Ishikawa (cell line): ENCODE data around the gene DMD.

Experiments
- CEBPB ChIP-seq: IDR thresholded peaks from 2 replicates; pipeline ENCODE4 v1.6.1; 2012
- CREB1 ChIP-seq: IDR thresholded peaks from 2 replicates; pipeline ENCODE4 v1.6.1; 2012; ENCODE audit warnings: low read depth
- EGR1 ChIP-seq: IDR thresholded peaks from 2 replicates; pipeline ENCODE4 v1.6.1; 2012
- EP300 ChIP-seq: IDR thresholded peaks from 2 replicates; pipeline ENCODE4 v1.6.1; 2012; ENCODE audit warnings: borderline replicate concordance
- FOXM1 ChIP-seq: IDR thresholded peaks from 2 replicates; pipeline ENCODE4 v1.6.1; 2012; ENCODE audit warnings: low read depth, borderline replicate concordance
- NFIC ChIP-seq: IDR thresholded peaks from 2 replicates; pipeline ENCODE4 v1.6.1; 2012
- RAD21 ChIP-seq: IDR thresholded peaks from 2 replicates; pipeline ENCODE4 v1.6.1; 2012; ENCODE audit warnings: low read depth
- TAF1 ChIP-seq: IDR thresholded peaks from 2 replicates; pipeline ENCODE4 v1.6.1; 2012; ENCODE audit warnings: low read depth, mild to moderate bottlenecking
- TCF12 ChIP-seq: IDR thresholded peaks from 2 replicates; pipeline ENCODE4 v1.6.1; 2012; ENCODE audit warnings: low read depth
- TEAD4 ChIP-seq: IDR thresholded peaks from 2 replicates; pipeline ENCODE4 v1.6.1; 2012
- YY1 ChIP-seq: IDR thresholded peaks from 2 replicates; pipeline ENCODE4 v1.6.1; 2012; ENCODE audit warnings: low read depth
- ZBTB7A ChIP-seq: IDR thresholded peaks from 2 replicates; pipeline ENCODE4 v1.6.1; 2012; ENCODE audit warnings: low read depth
- TF ChIP-seq, protein P1 (sequence below): IDR thresholded peaks from 2 replicates; pipeline ENCODE4 v1.6.1; 2012; ENCODE audit warnings: low read depth, mild to moderate bottlenecking
- TF ChIP-seq, protein P2 (sequence below): IDR thresholded peaks from 2 replicates; pipeline ENCODE4 v1.6.1; 2012
- TF ChIP-seq, protein P3 (sequence below): IDR thresholded peaks from 2 replicates; pipeline ENCODE4 v1.6.1; 2012

Gene DMD

DNA sequence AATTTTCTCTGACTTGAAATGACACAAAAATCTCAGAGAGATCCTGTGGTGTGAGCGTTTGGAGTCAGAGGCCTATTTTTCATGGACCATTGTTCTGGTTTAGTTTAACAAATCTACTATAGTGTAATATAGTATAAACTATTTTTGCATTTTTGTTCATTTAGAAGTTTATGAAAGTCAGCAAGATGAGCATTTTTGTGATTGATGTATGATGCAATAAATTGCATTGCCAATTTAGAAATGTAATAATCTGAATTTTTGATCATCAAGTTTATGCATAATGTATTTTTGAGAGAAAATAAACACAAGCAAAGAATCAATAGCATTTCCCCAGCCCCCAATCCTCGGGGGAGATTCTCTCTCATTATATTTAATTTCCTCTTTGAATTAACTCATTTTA is 1620.0 kb downstream of the DMD start:
- TF ChIP-seq FOXM1 (no peak), EP300 (no peak), EGR1 (no peak), TCF12 (no peak), CEBPB (no peak), TAF1 (no peak), YY1 (no peak), TEAD4 (no peak), ZBTB7A (no peak), NFIC (no peak), RAD21 (no peak)
- TF ChIP-seq, protein P1, sequence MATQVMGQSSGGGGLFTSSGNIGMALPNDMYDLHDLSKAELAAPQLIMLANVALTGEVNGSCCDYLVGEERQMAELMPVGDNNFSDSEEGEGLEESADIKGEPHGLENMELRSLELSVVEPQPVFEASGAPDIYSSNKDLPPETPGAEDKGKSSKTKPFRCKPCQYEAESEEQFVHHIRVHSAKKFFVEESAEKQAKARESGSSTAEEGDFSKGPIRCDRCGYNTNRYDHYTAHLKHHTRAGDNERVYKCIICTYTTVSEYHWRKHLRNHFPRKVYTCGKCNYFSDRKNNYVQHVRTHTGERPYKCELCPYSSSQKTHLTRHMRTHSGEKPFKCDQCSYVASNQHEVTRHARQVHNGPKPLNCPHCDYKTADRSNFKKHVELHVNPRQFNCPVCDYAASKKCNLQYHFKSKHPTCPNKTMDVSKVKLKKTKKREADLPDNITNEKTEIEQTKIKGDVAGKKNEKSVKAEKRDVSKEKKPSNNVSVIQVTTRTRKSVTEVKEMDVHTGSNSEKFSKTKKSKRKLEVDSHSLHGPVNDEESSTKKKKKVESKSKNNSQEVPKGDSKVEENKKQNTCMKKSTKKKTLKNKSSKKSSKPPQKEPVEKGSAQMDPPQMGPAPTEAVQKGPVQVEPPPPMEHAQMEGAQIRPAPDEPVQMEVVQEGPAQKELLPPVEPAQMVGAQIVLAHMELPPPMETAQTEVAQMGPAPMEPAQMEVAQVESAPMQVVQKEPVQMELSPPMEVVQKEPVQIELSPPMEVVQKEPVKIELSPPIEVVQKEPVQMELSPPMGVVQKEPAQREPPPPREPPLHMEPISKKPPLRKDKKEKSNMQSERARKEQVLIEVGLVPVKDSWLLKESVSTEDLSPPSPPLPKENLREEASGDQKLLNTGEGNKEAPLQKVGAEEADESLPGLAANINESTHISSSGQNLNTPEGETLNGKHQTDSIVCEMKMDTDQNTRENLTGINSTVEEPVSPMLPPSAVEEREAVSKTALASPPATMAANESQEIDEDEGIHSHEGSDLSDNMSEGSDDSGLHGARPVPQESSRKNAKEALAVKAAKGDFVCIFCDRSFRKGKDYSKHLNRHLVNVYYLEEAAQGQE = no peak
- TF ChIP-seq, protein P2, sequence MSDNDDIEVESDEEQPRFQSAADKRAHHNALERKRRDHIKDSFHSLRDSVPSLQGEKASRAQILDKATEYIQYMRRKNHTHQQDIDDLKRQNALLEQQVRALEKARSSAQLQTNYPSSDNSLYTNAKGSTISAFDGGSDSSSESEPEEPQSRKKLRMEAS = no peak
- TF ChIP-seq, protein P3, sequence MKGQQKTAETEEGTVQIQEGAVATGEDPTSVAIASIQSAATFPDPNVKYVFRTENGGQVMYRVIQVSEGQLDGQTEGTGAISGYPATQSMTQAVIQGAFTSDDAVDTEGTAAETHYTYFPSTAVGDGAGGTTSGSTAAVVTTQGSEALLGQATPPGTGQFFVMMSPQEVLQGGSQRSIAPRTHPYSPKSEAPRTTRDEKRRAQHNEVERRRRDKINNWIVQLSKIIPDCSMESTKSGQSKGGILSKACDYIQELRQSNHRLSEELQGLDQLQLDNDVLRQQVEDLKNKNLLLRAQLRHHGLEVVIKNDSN = no peak

DNA sequence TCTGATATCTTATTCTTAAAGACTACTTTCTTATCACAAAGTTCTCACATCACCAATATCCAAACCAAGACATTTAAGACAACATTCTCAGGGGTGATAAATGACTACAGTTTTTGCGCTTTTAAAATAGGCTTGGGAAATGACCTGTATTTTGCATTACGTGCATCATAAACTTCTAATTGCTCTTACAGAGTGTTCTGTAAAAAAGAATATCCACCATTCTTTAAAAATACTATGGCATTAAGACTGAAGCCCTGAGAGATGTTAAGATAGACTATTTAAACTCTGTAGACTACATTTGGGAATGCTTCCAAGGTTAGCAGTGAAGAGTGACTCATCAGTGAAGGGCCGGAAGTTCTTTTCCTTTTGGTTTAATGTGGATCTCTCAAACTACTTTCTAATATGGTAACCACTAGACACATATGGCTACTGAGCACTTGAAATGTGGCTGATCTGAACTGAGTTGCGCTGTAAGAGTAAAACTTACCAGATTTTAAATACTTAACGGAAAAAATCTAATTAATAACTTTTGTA is 1620.7 kb downstream of the DMD start:
- no peak for TF ChIP-seq ZBTB7A
- no peak for TF ChIP-seq EGR1
- TF ChIP-seq EP300 = no peak
- TF ChIP-seq, protein P2 = no peak
- no peak for TF ChIP-seq TEAD4
- no peak for TF ChIP-seq TAF1
- no peak for TF ChIP-seq RAD21
- TF ChIP-seq CEBPB = no peak
- TF ChIP-seq, protein P1 = no peak
- TF ChIP-seq CREB1 = no peak
- no peak for TF ChIP-seq NFIC
- TF ChIP-seq, protein P3 = no peak
- no peak for TF ChIP-seq FOXM1
- no peak for TF ChIP-seq TCF12

DNA sequence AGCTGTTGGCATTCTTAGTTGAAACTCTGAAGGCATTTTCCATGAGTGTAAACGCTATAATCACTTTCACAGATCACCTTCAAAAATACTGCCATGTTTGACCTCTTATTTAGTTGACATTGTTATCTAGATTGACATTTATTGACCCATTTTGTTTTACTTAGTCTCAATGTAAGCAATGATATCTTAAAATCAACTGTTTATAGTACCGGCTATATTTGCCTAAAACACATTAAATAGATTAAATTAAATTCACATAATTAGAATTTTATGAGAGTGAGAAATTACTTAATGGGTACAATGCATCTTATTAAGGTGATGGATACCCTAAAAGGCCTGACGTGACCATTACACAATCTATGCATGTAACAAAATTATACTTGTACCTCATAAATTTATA is 1621.8 kb downstream of the DMD start:
- TF ChIP-seq, protein P2 = no peak
- TF ChIP-seq EP300 = no peak
- TF ChIP-seq TEAD4 = no peak
- TF ChIP-seq ZBTB7A = no peak
- no peak for TF ChIP-seq TCF12
- TF ChIP-seq CEBPB = no peak
- no peak for TF ChIP-seq FOXM1
- TF ChIP-seq TAF1 = no peak
- no peak for TF ChIP-seq NFIC
- TF ChIP-seq YY1 = no peak
- TF ChIP-seq, protein P3 = no peak

DNA sequence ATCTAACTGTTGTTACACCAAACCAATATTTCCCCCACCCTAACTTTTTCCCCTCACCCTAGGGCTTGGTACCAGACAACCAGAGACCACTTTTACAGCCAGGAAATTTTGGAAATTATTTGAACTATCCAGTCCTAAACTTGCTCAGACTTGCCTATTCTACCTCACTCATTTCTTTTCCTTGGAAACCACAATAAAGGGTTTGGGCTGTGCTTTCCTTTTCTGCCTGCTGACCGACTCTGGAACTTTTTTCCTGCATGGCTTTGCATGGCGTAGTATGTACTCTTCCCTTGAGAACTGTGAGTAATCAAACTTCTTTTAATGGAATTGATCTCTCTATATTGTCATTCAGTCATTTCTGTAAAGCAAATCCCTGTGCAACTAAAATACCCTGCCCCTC is 1623.0 kb downstream of the DMD start:
- TF ChIP-seq, protein P1 = no peak
- no peak for TF ChIP-seq TEAD4
- no peak for TF ChIP-seq CREB1
- no peak for TF ChIP-seq TCF12
- TF ChIP-seq YY1 = no peak
- no peak for TF ChIP-seq CEBPB
- TF ChIP-seq, protein P3 = no peak
- TF ChIP-seq EGR1 = no peak
